ENCODE results near the gene PPP1R3G. TPM values are rescaled to one million over a fixed set of nuclear protein-coding genes. Genes with fewer than 3 reads are reported as not detected.

PPP1R3G gene
- total RNA-seq, 8 experiments from 2014 or later = 0.17 to 4.5 (median 0.99) TPM

DNA sequence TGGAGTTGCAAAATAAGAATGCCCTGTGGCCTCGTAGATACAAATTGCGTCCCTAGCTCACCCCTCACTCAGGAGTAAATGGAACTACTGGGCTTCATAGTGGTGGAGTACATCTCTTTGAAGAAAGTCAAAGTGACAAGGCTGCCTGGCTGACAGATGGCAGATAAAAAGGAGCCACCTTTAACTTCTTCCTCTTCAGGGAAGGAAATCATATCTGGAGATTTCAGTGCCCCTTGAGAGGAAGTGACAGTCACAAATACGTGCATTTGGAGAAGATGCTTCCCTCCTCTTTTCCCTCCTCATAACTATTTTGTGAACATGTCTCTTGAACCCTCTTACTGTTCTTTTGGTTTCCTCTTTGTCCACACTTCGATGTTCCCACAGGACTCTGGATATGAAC is 43.2 kb downstream of the PPP1R3G start:
- in situ Hi-C loops (cut with MboI; ENCODE audit: low pct_unique_long_range_greater_than_20kb in 2 of 9, low sequenced_read_pairs in 9 of 9, unreplicated experiment in 9 of 9) = loop anchor here in 1 of 9 experiments (25.0 kb wide), 1 partner anchor 259 kb away; no protein-coding TSS in a partner anchor
- ATAC-seq (replicated peaks in 6 of 8) = no peak
- 65 to 100% (median 95%) methylated on average over 1 to 4 of the region's 4 CpGs for WGBS, 10 experiments
- Histone ChIP-seq H3K4me1 (replicated peaks in 1 of 2) (no peaks in the 10 kb centered on the region), H3K4me3 (no peak overlapping the region), H3K27ac (no peak overlapping the region)

- no peak overlapping the region for H3K4me3 ChIP-seq
- 65 to 93% (median 83%) methylated on average over 1 to 5 of the region's 10 CpGs; no CpG with 5 or more reads in 1 of the 10 experiments for WGBS, 10 experiments
- H3K4me1 ChIP-seq (replicated peaks in 1 of 2) = no peaks in the 10 kb centered on the region
- no peak overlapping the region for H3K27ac ChIP-seq
- in situ Hi-C loops (cut with MboI; ENCODE audit: low pct_unique_long_range_greater_than_20kb in 2 of 9, low sequenced_read_pairs in 9 of 9, unreplicated experiment in 9 of 9) = loop anchor here in 1 of 9 experiments (25.0 kb wide), 1 partner anchor 257 kb away; no protein-coding TSS in a partner anchor
- no peak for ATAC-seq (replicated peaks in 6 of 8)
Observed at GRCh38 chr6:5130135-5130866, 45.2 kb downstream of the PPP1R3G start.

- Histone ChIP-seq H3K4me3 (no peak overlapping the region), H3K4me1 (replicated peaks in 1 of 2) (no peaks in the 10 kb centered on the region), H3K27ac (no peak overlapping the region)
- peak in 6 of 8 experiments; percentile 26 to 90 (median 56) for ATAC-seq (replicated peaks in 6 of 8)
- 31 to 90% (median 61%) methylated on average over 2 to 7 of the region's 7 CpGs; no CpG with 5 or more reads in 3 of the 10 experiments for WGBS, 10 experiments
- in situ Hi-C loops (cut with MboI; ENCODE audit: low pct_unique_long_range_greater_than_20kb in 2 of 9, low sequenced_read_pairs in 9 of 9, unreplicated experiment in 9 of 9) = loop anchor here in 1 of 9 experiments (25.0 kb wide), 1 partner anchor 255 kb away; no protein-coding TSS in a partner anchor
Observed at GRCh38 chr6:5132731-5133130, 47.6 kb downstream of the PPP1R3G start.

DNA sequence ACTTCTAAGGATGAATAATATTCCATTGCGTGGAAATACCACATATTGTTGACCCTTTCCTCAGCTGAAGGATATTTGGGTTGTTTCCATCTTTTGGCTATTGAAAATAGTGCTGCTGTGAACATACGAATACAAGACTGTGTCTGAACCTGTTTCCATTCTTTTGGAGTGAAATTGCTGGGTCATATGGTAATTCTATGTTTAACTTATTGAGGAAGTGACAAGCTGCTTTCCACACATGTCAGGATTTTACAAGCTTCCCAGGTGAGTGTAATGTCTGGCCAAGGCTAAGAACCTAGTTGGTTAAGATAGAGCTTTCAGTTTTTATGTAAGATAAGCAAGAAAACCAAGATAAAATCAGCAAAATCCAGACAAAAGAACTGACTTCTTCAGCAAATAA is 48.8 kb downstream of the PPP1R3G start:
- ATAC-seq (replicated peaks in 6 of 8) = no peak

DNA sequence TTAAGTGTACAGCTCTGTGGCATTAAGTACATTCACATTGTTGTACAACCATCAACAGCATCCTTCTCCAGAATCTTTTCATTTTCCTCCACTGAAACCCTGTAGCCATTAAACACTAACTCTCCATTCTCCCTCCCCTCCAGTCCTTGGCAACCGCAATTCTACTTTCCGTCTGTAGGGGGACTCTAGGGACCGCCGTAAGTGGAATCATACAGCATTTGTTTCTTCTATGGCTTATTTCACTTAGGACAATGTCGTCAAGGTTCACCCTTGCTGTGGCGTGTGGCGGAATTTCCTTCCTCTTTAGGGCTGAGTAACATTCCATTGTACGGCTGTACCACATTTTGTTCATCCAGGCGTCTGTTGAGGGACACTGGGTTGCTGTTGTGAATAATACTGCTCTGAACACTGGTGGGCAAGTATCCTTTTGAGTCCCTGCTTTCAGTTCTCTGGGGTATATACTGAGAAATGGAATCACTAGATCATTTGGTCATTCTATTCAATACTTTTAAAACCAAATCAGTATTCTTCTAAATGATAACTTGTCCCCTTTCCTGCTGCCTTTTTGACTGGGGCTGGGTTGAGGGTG is 50.7 kb downstream of the PPP1R3G start:
- 43 to 100% (median 78%) methylated on average over 1 to 9 of the region's 9 CpGs; no CpG with 5 or more reads in 1 of the 10 experiments for WGBS, 10 experiments
- in situ Hi-C loops (cut with MboI; ENCODE audit: low pct_unique_long_range_greater_than_20kb in 2 of 9, low sequenced_read_pairs in 9 of 9, unreplicated experiment in 9 of 9) = loop anchor here in 1 of 9 experiments (25.0 kb wide), 1 partner anchor 251 kb away; no protein-coding TSS in a partner anchor
- H3K4me1 ChIP-seq (replicated peaks in 1 of 2) = no peaks in the 10 kb centered on the region
- no peak overlapping the region for H3K4me3 ChIP-seq
- peak in 1 of 8 experiments; percentile 49 for ATAC-seq (replicated peaks in 6 of 8)
- H3K27ac ChIP-seq = no peak overlapping the region

More for the DNA sequence above, 48.8 kb downstream of the PPP1R3G start:
- Histone ChIP-seq H3K27ac (no peak overlapping the region), H3K4me1 (replicated peaks in 1 of 2) (no peaks in the 10 kb centered on the region), H3K4me3 (no peak overlapping the region)
- WGBS, 10 experiments = 56 to 100% (median 96%) methylated on average over 1 to 2 of the region's 2 CpGs; no CpG with 5 or more reads in 3 of the 10 experiments
- in situ Hi-C loops (cut with MboI; ENCODE audit: low pct_unique_long_range_greater_than_20kb in 2 of 9, low sequenced_read_pairs in 9 of 9, unreplicated experiment in 9 of 9) = loop anchor here in 1 of 9 experiments (25.0 kb wide), 1 partner anchor 253 kb away; no protein-coding TSS in a partner anchor

DNA sequence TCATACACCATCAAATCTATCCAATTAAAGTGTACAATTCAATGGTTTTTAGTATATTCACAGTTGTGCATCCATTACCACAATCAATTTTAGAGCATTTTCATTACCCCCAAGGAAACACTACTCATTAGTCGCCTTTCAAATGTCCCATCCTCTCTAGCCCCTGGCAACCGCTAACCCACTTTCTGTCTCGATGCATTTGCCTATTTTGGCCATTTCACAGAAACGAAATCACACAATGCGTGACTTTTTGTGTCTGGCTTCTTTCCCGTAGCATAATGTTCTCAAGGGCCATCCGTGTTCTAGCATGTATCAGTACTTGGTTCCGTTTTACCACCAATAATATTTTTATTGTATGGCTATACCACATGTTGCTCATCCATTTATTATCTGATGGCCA is 51.7 kb downstream of the PPP1R3G start:
- ATAC-seq (replicated peaks in 6 of 8) = no peak

More for the DNA sequence above, 51.7 kb downstream of the PPP1R3G start:
- 82 to 100% (median 98%) methylated on average over 4 to 8 of the region's 8 CpGs for WGBS, 10 experiments
- Histone ChIP-seq H3K27ac (no peak overlapping the region), H3K4me3 (no peak overlapping the region), H3K4me1 (replicated peaks in 1 of 2) (no peaks in the 10 kb centered on the region)
- in situ Hi-C loops (cut with MboI; ENCODE audit: low pct_unique_long_range_greater_than_20kb in 2 of 9, low sequenced_read_pairs in 9 of 9, unreplicated experiment in 9 of 9) = loop anchor here in 1 of 9 experiments (25.0 kb wide), 1 partner anchor 250 kb away; no protein-coding TSS in a partner anchor

Other genes with a start within 250 kb of the PPP1R3G start
- 10 to 100 TPM in 7 of 8 experiments, 1 to 10 TPM in 1; 9.7 to 35.5 (median 16.2) TPM for gene RPP40, start 81.3 kb upstream of the PPP1R3G start, total RNA-seq
- gene LYRM4, start 175.6 kb downstream of the PPP1R3G start, total RNA-seq = 10 to 100 TPM; 25.8 to 38.4 (median 32.7) TPM
- 10 to 100 TPM; 10.9 to 24.1 (median 15.6) TPM for gene FARS2, start 176.2 kb downstream of the PPP1R3G start, total RNA-seq

Data from motor neuron (in vitro differentiated cells).